Urinary bladder (tissue), 4 donors: ENCODE data around the gene RHBDD2. TPM values are rescaled to one million over a fixed set of nuclear protein-coding genes. Genes with fewer than 3 reads are reported as not detected.

Experiments
- DNase-seq: peaks from one replicate; pipeline ENCODE4 v3.0.0-alpha.2; 2015; ENCODE audit errors: extremely low spot score
- H3K27ac ChIP-seq: one replicate; pipeline ENCODE4 v1.5.1; 2013; ENCODE audit warnings: low read depth, mild to moderate bottlenecking, moderate library complexity
- H3K36me3 ChIP-seq: one replicate; pipeline ENCODE4 v1.6.1; 2013; ENCODE audit warnings: mild to moderate bottlenecking, moderate library complexity; ENCODE audit not compliant: insufficient read depth
- H3K4me1 ChIP-seq: one replicate; pipeline ENCODE4 v1.6.1; 2013; ENCODE audit warnings: mild to moderate bottlenecking, moderate library complexity; ENCODE audit not compliant: insufficient read depth
- H3K4me3 ChIP-seq: one replicate; pipeline ENCODE4 v1.5.1; 2013; ENCODE audit warnings: low read depth, low read length
- WGBS: extraction: QIAGEN DNeasy Blood & Tissue Kit; methylation state at CpG from one replicate; pipeline ENCODE4 v1.1.7; 2013; 5-methylcytosine and 5-hydroxymethylcytosine counted together
- polyA plus RNA-seq: library from polyadenylated mRNA; stranded (reverse); fragments of 200-250 nt; gene quantifications from one replicate; pipeline ENCODE4 v1.2.3, GENCODE V29; 2013
- total RNA-seq: library from RNA; depleted of rRNA; stranded (reverse); fragments of >200 nt; gene quantifications from one replicate; pipeline ENCODE4 v1.2.3, GENCODE V29; 2014
- donor health status: healthy with polysubstance abuse.
- donor health status: healthy.

Gene RHBDD2
- total and polyA plus RNA-seq, 2 donors, result 10.1 to 54.1 TPM

GRCh38 chr7:75925717-75926435, 47.0 kb downstream of the RHBDD2 start:
- Histone ChIP-seq H3K4me3 (no peak overlapping the region), H3K27ac (no peak overlapping the region), H3K36me3 (no peaks in the 10 kb centered on the region), H3K4me1 (no peaks in the 10 kb centered on the region)
- DNase-seq, result no peak
- 81% methylated on average over 10 of the region's 10 CpGs for WGBS

- no peak overlapping the region for H3K27ac ChIP-seq
- no peaks in the 10 kb centered on the region for H3K4me1 ChIP-seq
- whole genome bisulfite sequencing, result 90% methylated on average over 4 of the region's 4 CpGs
- DNase-seq, result no peak
- H3K4me3 ChIP-seq, result no peak overlapping the region
- H3K36me3 ChIP-seq, result no peaks in the 10 kb centered on the region
Measured at GRCh38 chr7:75928568-75928914, 49.7 kb downstream of the RHBDD2 start.

GRCh38 chr7:75931680-75932079, 52.8 kb downstream of the RHBDD2 start:
- 68% methylated on average over 5 of the region's 5 CpGs for WGBS
- H3K4me3 ChIP-seq, result no peak overlapping the region
- DNase-seq, result no peak

GRCh38 chr7:75937958-75938786, 59.3 kb downstream of the RHBDD2 start:
- H3K27ac ChIP-seq, result no peak overlapping the region
- H3K4me3 ChIP-seq, result no peak overlapping the region
- no peaks in the 10 kb centered on the region for H3K36me3 ChIP-seq
- 69% methylated on average over 15 of the region's 15 CpGs for WGBS
- no peak for DNase-seq
- no peaks in the 10 kb centered on the region for H3K4me1 ChIP-seq

More at GRCh38 chr7:75931680-75932079, 52.8 kb downstream of the RHBDD2 start:
- H3K4me1 ChIP-seq, result no peaks in the 10 kb centered on the region
- H3K27ac ChIP-seq, result no peak overlapping the region
- no peaks in the 10 kb centered on the region for H3K36me3 ChIP-seq

Other genes with a start within 250 kb of the RHBDD2 start
- gene HIP1, start 140.1 kb upstream of the RHBDD2 start, total RNA-seq, result 15.0 TPM
- 17.7 TPM for gene HIP1, start 140.1 kb upstream of the RHBDD2 start, polyA plus RNA-seq
- 1.5 TPM for gene CCL26, start 106.8 kb upstream of the RHBDD2 start, total RNA-seq
- gene CCL26, start 106.8 kb upstream of the RHBDD2 start, polyA plus RNA-seq, result 1.1 TPM
- gene CCL24, start 65.2 kb upstream of the RHBDD2 start, total RNA-seq, result not detected
- not detected for gene CCL24, start 65.2 kb upstream of the RHBDD2 start, polyA plus RNA-seq
- gene POR, start 36.1 kb downstream of the RHBDD2 start, total RNA-seq, result 33.2 TPM
- gene POR, start 36.1 kb downstream of the RHBDD2 start, polyA plus RNA-seq, result 103 TPM
- gene TMEM120A, start 115.6 kb downstream of the RHBDD2 start, total RNA-seq, result 17.8 TPM
- gene TMEM120A, start 115.6 kb downstream of the RHBDD2 start, polyA plus RNA-seq, result 90.2 TPM
- 20.5 TPM for gene STYXL1, start 169.0 kb downstream of the RHBDD2 start, total RNA-seq
- 26.7 TPM for gene STYXL1, start 169.0 kb downstream of the RHBDD2 start, polyA plus RNA-seq
- 29.6 TPM for gene MDH2, start 169.1 kb downstream of the RHBDD2 start, total RNA-seq
- 145 TPM for gene MDH2, start 169.1 kb downstream of the RHBDD2 start, polyA plus RNA-seq